HepG2 (cell line): Measurements from ENCODE around the gene HSCB. TPM values are rescaled to one million over a fixed set of nuclear protein-coding genes. Genes with fewer than 3 reads are reported as not detected.

Experiments
- FOXC1 ChIP-seq: sonication (generic); formaldehyde crosslinking; IDR thresholded peaks from 2 replicates; pipeline ENCODE4 v1.8.0; 2022; ENCODE audit warnings: mild to moderate bottlenecking, missing genetic modification reagents, borderline replicate concordance
- HNF1A ChIP-seq, 2 experiments: sonication (generic) in 1 of 2; formaldehyde crosslinking in 1 of 2; IDR thresholded peaks; 2 replicates each; pipeline versions ENCODE4 v1.4.0 to v1.6.1; 2016 to 2020; ENCODE audit warnings: borderline replicate concordance in 1 of 2, low read depth in 1 of 2, mild to moderate bottlenecking in 1 of 2, missing genetic modification reagents in 1 of 2
- TBX2 ChIP-seq: sonication (generic); formaldehyde crosslinking; IDR thresholded peaks from 2 replicates; pipeline ENCODE4 v1.5.0; 2020; ENCODE audit warnings: missing genetic modification reagents, mild to moderate bottlenecking, borderline replicate concordance
- ZFX ChIP-seq: sonication (generic); formaldehyde crosslinking; IDR thresholded peaks from 2 replicates; pipeline ENCODE4 v1.4.0; 2020; ENCODE audit warnings: mild to moderate bottlenecking, low read depth, missing genetic modification reagents, moderate library complexity
- ZNF317 ChIP-seq: sonication (generic); formaldehyde crosslinking; IDR thresholded peaks from 2 replicates; pipeline ENCODE4 v1.5.0; 2020; ENCODE audit warnings: mild to moderate bottlenecking, missing genetic modification reagents
- ZNF318 ChIP-seq: sonication (generic); formaldehyde crosslinking; IDR thresholded peaks from 2 replicates; pipeline ENCODE4 v1.4.0; 2020; ENCODE audit warnings: mild to moderate bottlenecking, missing genetic modification reagents
- ZNF569 ChIP-seq: sonication (generic); formaldehyde crosslinking; IDR thresholded peaks from 2 replicates; pipeline ENCODE4 v1.5.0; 2020; ENCODE audit warnings: mild to moderate bottlenecking, missing genetic modification reagents, moderate library complexity, borderline replicate concordance
- ZNF737 ChIP-seq: sonication (generic); formaldehyde crosslinking; IDR thresholded peaks from 2 replicates; pipeline ENCODE4 v1.5.0; 2020; ENCODE audit warnings: missing genetic modification reagents, mild to moderate bottlenecking, borderline replicate concordance
- ZSCAN30 ChIP-seq: sonication (generic); formaldehyde crosslinking; IDR thresholded peaks from 2 replicates; pipeline ENCODE4 v1.5.0; 2020; ENCODE audit warnings: mild to moderate bottlenecking, missing genetic modification reagents
- polyA plus RNA-seq, 8 experiments: library from polyadenylated mRNA; depleted of rRNA in 3 of 8; stranded (reverse) in 7 of 8; unstranded in 1 of 8; fragments of >200 nt; fragmentation: Illumina TruSeq in 4 of 8; extraction: Trizol in 4 of 8; gene quantifications; 2 replicates each; pipeline versions ENCODE4 v1.2.1 to v1.2.3, GENCODE V29; 2011 to 2016; ENCODE audit warnings: low read depth in 4 of 8, missing spikeins in 1 of 8, mixed read lengths in 1 of 8; ENCODE audit not compliant: insufficient read depth in 1 of 8
- total RNA-seq, 5 experiments: library from RNA; depleted of rRNA; stranded (reverse); fragments of >200 nt; fragmentation: Illumina TruSeq; extraction: Trizol; gene quantifications; 2 replicates each; pipeline ENCODE4 v1.2.3, GENCODE V29; 2016; ENCODE audit warnings: low read depth in 1 of 5

The HSCB gene
- total and polyA plus RNA-seq, 2 of the 13 experiments (the other 11 are each of a cell fraction or from before 2014, with no cell fraction given) = 15.4 to 20.9 TPM

- TF ChIP-seq HNF1A (IDR thresholded peaks at IDR 0.05; ENCODE audit: low read depth) (peak; percentile 98), HNF1A (CRISPR knock-in tag; IDR thresholded peaks at IDR 0.05; ENCODE audit: borderline replicate concordance) (peak; percentile 98), ZSCAN30 (CRISPR knock-in tag) (no peak), ZFX (CRISPR knock-in tag) (peak; percentile 82), TBX2 (CRISPR knock-in tag) (peak; percentile 79), ZNF737 (CRISPR knock-in tag) (no peak), ZNF317 (CRISPR knock-in tag) (peak; percentile 62; the same call in 1 of the 2 replicates), ZNF569 (CRISPR knock-in tag) (no peak), FOXC1 (CRISPR knock-in tag) (no peak), ZNF318 (no peak)
Observed at GRCh38 chr22:28783786-28784671, 42.2 kb downstream of the HSCB start (continued).
